ENCODE data around the gene THOC1. TPM values are rescaled to one million over a fixed set of nuclear protein-coding genes. Genes with fewer than 3 reads are reported as not detected.

THOC1 gene
- total RNA-seq, 1 experiment from 2014 or later: 74.5 TPM

DNA sequence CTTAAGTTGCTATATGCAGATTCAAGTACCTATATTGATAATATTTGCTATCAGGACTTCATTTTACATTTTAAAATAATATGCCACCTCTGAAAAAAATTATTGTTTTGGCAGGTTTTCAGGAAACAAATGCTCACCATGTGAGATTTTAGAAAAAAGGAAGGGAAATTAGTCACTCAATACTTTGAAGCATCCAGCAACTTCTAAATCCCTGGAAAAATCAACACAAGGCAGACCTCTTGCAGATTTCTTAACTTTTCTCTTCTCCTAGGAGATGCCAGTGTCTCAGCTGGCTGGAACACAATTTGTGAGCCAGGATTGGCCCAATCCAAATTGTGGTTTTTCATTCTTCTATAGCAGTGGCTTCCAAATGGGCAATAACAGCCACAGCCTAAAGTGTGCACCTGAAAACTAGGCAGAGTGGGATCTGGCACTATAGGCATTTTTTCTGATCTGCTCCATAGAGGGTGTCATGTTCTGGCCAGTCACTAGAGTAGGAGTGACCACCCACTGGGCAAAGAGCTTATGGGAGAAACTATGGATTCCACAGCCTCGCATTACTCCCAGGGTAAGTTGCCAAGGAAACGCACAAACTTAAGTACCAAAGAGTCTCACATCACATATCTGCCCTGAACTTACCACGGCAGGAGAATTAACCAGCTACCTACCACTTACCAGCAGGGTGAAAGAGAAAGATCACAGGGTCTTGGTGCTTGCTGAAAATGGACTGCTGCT lies 28.1 kb upstream of the THOC1 start:
- H2BK120ac ChIP-seq (ENCODE audit: low read depth, low read length, poor library complexity, severe bottlenecking): no peak overlapping the region
- H4K91ac ChIP-seq (ENCODE audit: insufficient read length, low read depth, low read length): no peak overlapping the region
- H3K4me1 ChIP-seq (ENCODE audit: insufficient read depth, low read length): no peaks in the 10 kb centered on the region; the same call in 1 of the 2 replicates
- DNase-seq: no peak
- peaks cover 0 to 4% of the 10 kb centered on the region in 2 experiments; a peak in 3 of 5 replicates for H3K9me3 Mint-ChIP-seq
- no peak overlapping the region for H2BK20ac ChIP-seq (ENCODE audit: low read depth, low read length, poor library complexity, severe bottlenecking)
- no peak overlapping the region; a peak in 1 of 7 replicates for H3K27ac Mint-ChIP-seq
- no peak overlapping the region for H3K9ac ChIP-seq (ENCODE audit: extremely low read depth, insufficient read length, low read length)
- no peak overlapping the region for H3K4ac ChIP-seq (ENCODE audit: low read depth, low read length)
- no peaks in the 10 kb centered on the region for H3K36me3 Mint-ChIP-seq (ENCODE audit: insufficient read depth in 1 of 3, low read depth in 3 of 3)
- no peak overlapping the region for H2BK15ac ChIP-seq (ENCODE audit: low read depth, low read length)
- H3K27me3 ChIP-seq (ENCODE audit: insufficient read depth, low read length): no peaks in the 10 kb centered on the region
- H4K5ac ChIP-seq (ENCODE audit: insufficient read length, low read depth, low read length): no peak overlapping the region
- WGBS (ENCODE audit: extremely low coverage, insufficient read length, low lambda C conversion rate): no CpG with 5 or more reads among the region's 3 CpGs
- H3K27ac ChIP-seq (ENCODE audit: insufficient read length, low read depth, low read length): no peak overlapping the region
- no peaks in the 10 kb centered on the region for H3K79me1 ChIP-seq (ENCODE audit: insufficient read depth, low read depth, low read length, poor library complexity, severe bottlenecking)
- no peak overlapping the region for H2BK12ac ChIP-seq (ENCODE audit: insufficient read length, low read depth, low read length)
- H4K8ac ChIP-seq (replicated peaks; ENCODE audit: insufficient read length, low read depth, low read length): no peak overlapping the region
- H2AFZ ChIP-seq (ENCODE audit: low read length): no peak overlapping the region
- no peak overlapping the region for H2BK5ac ChIP-seq (ENCODE audit: insufficient read length, low read length)
- H3K23me2 ChIP-seq (ENCODE audit: insufficient read length, low read depth, low read length, poor library complexity, severe bottlenecking): no peaks in the 10 kb centered on the region
- H3K9me3 ChIP-seq (ENCODE audit: control insufficient read depth, low read depth, low read length): no peaks in the 10 kb centered on the region
- no peaks in the 10 kb centered on the region for H3K79me2 ChIP-seq (ENCODE audit: insufficient read depth, low read length)
- no peaks in the 10 kb centered on the region for H4K20me1 ChIP-seq (ENCODE audit: control insufficient read depth, insufficient read depth, insufficient read length)
- H3K4me3 Mint-ChIP-seq: no peak overlapping the region
- TF ChIP-seq, protein P1, sequence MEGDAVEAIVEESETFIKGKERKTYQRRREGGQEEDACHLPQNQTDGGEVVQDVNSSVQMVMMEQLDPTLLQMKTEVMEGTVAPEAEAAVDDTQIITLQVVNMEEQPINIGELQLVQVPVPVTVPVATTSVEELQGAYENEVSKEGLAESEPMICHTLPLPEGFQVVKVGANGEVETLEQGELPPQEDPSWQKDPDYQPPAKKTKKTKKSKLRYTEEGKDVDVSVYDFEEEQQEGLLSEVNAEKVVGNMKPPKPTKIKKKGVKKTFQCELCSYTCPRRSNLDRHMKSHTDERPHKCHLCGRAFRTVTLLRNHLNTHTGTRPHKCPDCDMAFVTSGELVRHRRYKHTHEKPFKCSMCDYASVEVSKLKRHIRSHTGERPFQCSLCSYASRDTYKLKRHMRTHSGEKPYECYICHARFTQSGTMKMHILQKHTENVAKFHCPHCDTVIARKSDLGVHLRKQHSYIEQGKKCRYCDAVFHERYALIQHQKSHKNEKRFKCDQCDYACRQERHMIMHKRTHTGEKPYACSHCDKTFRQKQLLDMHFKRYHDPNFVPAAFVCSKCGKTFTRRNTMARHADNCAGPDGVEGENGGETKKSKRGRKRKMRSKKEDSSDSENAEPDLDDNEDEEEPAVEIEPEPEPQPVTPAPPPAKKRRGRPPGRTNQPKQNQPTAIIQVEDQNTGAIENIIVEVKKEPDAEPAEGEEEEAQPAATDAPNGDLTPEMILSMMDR (conservative IDR thresholded peaks at IDR 0.05): no peak
- H3K23ac ChIP-seq (ENCODE audit: insufficient read length, low read depth, low read length): no peak overlapping the region
- H3K56ac ChIP-seq (ENCODE audit: insufficient read length, low read depth, low read length): no peak overlapping the region
- H3K27me3 Mint-ChIP-seq (ENCODE audit: low read depth): peaks cover 2% of the 10 kb centered on the region; the same call in 1 of the 2 replicates
- H3K14ac ChIP-seq (ENCODE audit: insufficient read depth, low read length): no peak overlapping the region
- no peak overlapping the region for H3K18ac ChIP-seq (ENCODE audit: insufficient read length, low read depth, low read length)
- no peak overlapping the region for H2AK5ac ChIP-seq (ENCODE audit: insufficient read length, low read length)
- H3T11ph ChIP-seq (ENCODE audit: low read length): no peak overlapping the region
- 0 out of 4 replicates have a peak, but pooled peaks cover 0 to 2% of the 10 kb centered on the region in 2 experiments for H3K4me1 Mint-ChIP-seq
- no peak overlapping the region for H3K4me2 ChIP-seq (ENCODE audit: insufficient read depth, insufficient read length, low read length)

All from H9 (cell line).